ENCODE data around the gene DPYD.

DPYD gene

DNA sequence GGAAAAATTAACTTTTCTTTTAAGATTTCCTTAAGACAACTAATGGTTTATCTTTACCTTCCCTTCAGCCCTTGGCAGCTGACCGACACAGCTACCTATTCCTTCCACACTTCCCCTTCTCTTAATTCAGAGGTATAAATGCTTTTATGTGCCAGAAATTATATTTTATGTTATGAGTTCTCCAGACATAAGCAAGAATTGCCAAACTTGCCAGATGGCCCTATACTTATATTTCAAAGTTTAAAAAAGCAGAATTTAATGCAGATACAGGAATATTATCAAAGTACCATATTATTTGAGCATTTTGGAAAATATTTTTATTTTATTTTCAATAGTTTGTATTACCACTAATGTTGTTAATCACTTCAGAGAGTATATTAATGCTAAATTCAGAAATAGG is 754.2 kb downstream of the DPYD start:
- DNase-seq (ENCODE audit: extremely low read depth in 1 of 2, low read depth in 1 of 2) = no peak

DNA sequence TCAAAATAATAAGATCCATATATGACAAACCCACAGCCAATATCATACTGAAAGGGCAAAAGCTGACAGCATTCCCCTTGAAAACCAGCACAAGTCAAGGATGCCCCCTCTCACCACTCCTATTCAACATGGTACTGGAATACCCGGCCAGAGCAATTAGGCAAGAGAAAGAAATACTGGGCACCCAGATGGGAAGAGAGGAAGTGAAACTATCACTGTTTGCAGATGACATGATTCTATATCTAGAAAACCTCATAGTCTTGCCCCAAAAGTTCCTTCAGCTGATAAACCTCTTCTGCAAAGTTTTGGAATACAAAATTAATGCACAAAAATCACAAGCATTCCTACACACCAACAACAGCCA is 756.6 kb downstream of the DPYD start:
- DNase-seq (ENCODE audit: extremely low read depth in 1 of 2, low read depth in 1 of 2) = no peak

DNA sequence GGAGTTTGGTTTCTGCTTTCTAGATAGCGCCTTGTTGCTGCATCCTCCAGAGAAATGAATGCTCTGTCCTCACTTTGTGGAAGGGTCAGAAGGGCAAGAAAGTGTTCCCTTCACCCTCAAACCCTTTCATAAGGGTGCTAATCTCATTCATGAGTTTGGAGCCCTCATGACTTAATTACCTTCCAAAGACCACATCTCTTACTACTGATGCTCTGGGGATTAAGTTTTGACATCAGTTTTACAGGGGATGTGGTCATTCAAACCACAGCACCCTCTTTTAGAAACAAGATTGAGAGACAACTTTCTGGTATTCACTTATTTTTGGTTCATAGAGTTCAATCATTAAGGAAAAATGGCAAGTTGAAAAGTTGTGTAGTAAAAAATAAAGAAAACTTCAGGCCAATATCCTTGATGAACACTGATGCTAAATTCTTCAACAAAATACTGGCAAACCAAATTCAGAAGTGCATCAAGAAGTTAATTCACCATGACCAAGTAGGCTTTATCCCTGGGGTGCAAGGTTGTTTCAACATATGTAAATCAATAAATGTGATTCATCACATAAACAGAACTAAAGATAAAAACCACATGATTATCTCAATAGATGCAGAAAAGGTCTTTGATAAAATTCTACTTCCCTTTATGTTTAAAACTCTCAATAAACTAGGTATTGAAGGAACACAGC is 757.1 kb downstream of the DPYD start:
- DNase-seq (ENCODE audit: extremely low read depth in 1 of 2, low read depth in 1 of 2) = no peak

DNA sequence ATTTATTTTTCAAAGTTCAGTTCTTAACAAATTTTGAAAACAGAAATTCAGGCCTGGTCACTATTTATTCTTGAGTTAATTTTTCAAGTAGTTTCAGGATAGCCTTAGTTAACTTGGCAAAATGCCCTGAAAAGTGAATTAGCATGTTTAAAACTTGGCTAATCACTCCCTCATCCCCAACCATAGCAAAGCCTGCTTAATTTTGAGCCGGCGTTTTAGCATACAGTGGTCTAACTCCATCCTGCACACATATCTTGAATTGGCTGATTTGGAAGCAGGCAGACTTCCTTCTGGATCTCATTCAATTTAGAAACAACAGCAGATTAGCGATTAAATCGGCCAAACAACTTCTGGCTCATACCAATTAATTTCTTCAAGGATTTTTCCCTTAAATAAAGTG is 760.0 kb downstream of the DPYD start:
- DNase-seq (ENCODE audit: extremely low read depth in 1 of 2, low read depth in 1 of 2) = no peak

DNA sequence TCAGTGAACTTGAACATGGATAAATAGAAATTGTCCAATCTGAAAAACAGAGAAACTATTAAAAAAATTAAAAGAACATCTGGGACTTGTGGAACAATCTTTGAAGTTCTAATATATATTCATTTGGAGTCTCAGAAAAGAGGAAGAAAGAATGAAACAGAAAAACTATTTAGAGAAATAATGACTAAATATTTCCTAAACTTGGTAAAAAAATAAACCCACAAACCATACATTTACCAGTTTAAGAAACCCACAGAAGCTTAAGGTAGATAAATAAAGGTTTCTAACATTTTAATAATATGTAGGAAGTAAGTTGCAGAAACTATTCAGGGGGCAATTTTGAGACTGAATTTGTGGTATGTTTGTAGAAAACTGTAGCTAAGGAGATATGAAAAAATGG is 761.5 kb downstream of the DPYD start:
- DNase-seq (ENCODE audit: extremely low read depth in 1 of 2, low read depth in 1 of 2) = no peak

DNA sequence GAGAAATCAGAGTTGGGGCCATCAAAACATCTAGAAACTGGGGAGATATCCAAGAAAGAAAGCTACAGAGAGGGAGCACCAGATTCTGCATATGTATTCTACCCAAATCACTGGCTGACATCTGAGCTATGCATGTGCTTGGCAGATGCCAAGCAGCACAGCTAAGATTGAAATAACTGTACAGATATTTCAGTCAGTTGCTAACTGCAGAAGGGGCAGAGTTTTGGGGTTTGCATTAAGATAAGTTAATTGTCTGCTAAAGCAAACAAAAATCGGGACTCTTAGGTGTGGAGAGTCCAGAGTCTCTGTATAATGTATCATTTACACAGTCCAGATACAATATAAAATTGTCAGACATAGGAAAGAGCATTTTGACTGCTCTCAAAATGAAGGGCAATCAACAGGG is 762.1 kb downstream of the DPYD start:
- no peak for DNase-seq (ENCODE audit: extremely low read depth in 1 of 2, low read depth in 1 of 2)

DNA sequence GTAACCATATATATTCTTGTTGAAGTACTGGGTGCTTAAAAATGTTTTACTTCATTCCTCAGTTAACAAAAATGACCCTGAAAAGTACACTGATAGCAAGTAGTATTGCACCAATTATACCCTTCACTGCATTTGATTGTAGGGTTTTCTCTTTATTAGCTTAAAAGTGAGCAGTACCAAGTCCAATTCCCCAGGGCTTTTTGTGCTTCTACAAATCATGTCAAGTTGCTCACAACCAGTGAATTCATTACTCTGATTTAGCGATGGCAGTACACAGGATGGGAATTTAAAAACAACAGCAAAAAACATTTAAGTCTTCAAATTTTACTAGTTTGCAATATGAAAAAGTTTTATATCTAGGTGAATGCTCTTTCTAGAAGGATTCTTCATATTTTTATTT is 762.8 kb downstream of the DPYD start:
- DNase-seq (ENCODE audit: extremely low read depth in 1 of 2, low read depth in 1 of 2) = no peak

DNA sequence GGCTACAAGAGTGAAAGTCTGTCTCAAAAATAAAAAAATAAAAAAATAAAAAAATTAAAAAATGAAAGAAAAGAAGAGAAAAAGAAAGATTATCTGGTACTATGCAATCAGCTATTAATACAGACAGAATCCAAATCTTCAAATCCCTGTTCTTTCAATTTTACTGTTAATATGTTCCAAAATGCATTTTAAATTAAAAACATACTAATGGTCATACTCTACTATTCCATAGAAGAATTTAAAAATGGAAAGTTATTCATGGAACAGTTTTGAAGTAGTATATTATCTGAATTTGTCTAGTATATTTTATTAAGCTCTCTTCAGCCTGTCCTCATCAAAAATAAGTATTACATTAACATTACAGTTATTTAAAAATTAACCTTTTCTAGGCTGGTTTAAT is 769.2 kb downstream of the DPYD start:
- DNase-seq (ENCODE audit: extremely low read depth in 1 of 2, low read depth in 1 of 2) = no peak

DNA sequence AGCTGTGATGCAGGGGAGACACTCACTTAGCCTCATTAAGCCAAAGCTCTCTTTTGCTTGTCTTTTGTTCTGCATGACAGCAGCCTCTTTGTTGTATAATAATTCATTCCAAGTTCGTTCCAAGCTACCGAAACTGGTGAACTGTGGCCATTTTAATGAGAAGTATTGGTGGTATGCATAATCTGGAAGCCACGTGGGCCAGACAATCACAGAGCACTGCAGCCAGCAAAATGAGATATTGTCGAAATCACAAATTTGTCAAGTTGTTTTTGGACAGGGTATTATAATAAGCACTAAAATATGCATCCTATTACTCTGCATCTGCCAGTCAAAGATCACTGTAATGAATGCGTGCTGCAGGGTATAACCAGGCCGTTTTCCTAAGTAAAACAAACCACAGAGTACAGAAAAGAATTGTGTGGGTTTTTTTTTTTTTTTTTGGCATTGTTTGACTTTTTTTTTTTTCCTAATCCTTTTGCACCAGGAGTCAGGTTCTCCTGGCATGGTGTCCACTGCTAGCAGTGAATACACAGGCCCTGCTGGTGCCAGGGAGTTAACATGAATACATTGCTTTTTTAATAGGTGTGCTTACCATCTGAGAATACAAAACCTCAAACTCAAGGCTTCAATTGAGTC is 775.4 kb downstream of the DPYD start:
- no peak for DNase-seq (ENCODE audit: extremely low read depth in 1 of 2, low read depth in 1 of 2)

DNA sequence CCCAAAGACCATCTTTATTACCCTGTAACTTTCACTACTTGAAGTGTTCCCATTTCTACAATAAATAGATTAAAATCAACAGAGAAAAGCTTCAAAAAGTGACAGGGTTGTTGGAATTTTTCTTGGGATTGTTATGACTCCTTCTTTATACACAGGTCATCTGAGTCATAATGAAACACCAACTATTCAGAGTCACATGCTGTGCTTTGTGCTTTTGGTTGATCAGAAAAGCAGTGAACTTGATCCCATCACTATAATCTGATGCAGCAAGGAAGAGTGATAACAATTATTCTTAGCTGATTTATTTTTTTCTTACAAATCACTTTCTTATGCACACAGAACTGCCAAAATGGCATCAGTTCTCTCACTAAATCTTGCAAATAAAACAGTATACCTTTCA is 776.3 kb downstream of the DPYD start:
- no peak for DNase-seq (ENCODE audit: extremely low read depth in 1 of 2, low read depth in 1 of 2)

DNA sequence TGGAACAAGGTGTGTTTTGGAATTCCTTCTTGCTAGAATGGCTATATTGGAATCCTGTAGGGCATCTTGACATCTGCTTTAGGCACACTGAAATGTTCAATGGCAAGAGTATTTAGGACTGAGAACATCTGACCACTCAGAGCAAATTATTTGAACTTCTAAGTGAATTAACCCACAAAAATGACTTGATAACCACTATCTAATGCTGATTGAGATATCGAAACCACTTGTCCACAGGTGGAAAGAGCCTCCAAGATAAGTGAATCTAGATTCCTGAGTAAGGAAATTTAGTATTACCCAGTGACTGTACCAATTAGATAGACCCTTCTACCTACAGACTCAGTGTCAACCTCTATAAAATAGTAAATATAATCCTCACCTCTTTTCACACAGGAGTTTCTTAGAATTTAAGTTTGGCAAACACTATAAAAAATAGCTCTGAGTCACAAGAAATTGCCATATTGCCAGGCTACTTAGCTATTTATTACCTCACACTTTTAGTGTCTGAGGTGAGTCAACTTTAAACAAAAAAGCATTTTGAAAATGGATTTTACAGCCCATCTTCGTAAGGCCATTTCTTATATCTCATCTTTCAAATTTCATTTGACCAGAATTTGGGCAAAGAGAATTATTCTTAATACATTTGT is 777.5 kb downstream of the DPYD start:
- no peak for DNase-seq (ENCODE audit: extremely low read depth in 1 of 2, low read depth in 1 of 2)

DNA sequence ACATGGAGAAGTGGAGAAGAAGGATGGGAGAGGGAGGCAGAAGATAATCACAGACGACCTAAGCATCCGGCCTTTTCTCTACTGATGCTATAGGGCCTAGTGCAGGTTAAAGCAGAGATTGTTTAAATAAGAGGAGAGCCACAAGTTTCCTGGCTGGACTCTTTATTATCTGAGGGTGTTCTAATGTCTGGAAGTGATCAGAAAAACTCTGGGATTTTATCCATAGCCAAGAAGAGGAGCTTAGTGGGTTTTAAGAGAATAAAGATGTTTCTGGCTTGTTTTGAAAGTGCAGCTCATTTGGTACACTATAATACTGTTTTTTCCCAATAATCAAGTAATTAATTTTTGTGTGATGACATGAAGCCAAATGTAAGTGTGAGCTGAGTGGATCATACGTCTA is 780.2 kb downstream of the DPYD start:
- DNase-seq (ENCODE audit: extremely low read depth in 1 of 2, low read depth in 1 of 2) = no peak

DNA sequence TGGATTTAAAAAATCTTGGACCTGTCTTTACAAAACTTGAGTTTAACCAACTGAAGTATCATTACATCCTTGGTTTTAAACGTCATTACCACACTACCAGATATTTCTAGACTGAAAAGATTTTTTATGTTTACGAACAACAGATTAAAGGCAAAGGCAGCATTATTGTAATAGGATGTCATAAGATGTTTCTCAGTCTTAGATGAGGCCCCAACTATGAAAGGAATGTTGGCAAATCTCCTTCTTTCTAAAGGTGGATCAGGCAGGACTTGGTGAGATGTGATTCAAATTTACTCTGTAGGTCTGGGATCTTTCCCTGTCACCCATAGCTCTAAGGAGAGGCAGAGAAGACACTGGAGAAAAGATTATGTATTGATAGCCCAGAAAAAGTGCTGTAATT is 781.3 kb downstream of the DPYD start:
- DNase-seq (ENCODE audit: extremely low read depth in 1 of 2, low read depth in 1 of 2) = no peak

DNA sequence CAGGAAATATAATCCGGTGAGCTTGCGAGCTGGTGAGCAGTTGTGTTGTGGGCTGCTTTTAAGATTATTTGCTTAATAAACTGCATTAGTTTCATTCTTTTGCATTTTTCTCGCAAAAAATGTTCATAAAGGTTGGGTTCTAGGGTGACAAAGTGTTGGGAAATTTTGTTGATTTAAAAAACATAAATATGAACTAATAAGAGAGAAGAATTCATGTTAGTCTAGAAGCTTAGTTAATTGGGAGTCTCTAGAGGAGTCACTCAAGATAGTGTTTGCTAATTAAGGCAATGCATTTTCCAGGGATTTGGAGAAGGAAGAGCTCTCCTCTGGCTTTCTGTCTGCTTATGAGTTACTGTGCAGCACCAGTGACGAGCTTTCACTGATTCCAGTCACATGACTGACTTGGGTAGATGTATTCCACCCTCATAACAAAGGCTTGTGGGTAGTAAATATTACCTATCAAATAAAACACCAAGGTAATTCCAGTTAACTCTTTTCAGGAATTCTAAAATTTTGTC is 782.3 kb downstream of the DPYD start:
- no peak for DNase-seq (ENCODE audit: extremely low read depth in 1 of 2, low read depth in 1 of 2)

DNA sequence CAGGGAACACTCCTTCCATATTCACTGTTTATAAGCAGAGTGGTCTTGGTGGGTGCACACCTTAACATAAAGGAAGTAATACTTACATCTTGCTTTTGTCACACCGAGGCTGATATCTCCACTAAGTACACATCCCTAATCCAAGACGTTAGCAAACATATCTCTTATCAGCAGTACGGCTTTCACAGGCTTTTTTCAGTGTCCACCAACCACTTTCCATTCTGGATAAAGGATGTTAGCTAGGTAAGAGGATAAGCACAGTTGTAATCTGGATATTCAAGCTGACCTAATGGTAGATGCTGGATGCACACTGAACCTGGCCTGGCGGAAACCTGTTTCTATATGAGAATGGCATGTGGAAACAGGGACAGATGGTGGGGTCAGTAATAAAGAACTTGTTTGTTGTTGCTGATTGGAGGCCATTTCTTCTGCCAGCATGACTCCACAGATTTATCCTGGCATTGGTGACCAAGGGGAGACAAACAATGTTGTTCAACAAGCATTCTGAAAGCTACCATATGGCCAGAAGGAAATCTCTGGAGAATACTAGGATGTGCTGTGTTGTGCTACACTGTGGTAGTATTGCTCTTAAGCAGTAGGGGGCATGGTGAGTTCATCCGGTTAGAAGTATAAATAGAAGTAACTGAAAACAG is 782.8 kb downstream of the DPYD start:
- no peak for DNase-seq (ENCODE audit: extremely low read depth in 1 of 2, low read depth in 1 of 2)

DNA sequence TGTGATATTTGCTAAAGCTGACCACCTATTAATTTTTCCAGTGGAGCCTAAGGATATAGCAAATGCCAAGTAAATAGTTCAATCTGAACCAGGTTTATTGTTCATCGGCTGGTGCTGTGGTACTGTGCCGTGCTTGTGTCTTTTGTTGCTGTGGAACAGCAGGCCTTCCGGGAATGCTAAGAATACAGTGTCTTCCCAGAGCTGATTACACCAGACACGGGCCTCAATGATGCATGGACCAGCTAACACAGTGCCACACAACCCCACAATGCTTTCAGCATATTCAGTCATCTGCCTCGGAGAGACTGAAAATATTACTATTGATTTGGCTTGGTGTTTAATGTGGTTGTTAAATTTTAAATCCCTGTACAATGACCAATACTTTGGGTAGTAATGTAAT is 783.8 kb downstream of the DPYD start:
- DNase-seq (ENCODE audit: extremely low read depth in 1 of 2, low read depth in 1 of 2) = no peak

DNA sequence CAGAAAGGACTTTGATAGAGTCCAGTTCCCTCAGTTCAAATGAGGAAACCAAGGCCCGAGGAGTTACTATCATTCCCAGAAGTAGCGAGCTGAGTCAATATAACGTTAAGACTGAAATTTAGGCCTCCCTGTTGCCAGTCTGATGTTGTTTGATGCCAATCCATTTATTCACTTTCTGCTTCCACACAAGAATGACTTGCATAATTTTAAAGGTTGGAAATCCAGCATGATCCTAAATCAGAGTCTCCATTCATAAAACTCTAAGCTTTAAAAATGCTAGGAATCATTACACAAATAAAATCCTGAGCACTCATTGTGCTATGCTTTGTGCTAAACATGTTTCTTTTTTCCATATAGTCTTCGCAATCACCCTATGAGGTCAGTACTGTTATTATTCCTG is 784.9 kb downstream of the DPYD start:
- no peak for DNase-seq (ENCODE audit: extremely low read depth in 1 of 2, low read depth in 1 of 2)

DNA sequence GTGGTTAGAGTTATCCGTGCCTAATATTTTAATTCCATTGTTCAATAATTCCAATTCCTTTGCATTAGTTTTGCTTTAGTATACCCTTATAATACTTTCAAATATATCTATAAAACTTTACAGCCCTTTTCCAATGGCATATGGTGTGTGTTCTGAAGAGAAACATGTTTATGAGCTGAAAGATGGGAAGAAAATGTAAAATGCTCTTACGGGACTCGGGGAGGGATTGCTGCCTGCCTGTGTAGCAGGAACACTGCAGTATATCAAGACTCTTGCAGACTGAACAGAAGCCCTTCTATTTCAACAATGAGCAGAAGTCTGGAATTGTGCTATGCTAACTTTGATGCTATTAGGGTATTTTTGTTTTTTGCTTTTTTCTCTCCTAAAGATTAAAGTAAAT is 792.4 kb downstream of the DPYD start:
- no peak for DNase-seq (ENCODE audit: extremely low read depth in 1 of 2, low read depth in 1 of 2)

DNA sequence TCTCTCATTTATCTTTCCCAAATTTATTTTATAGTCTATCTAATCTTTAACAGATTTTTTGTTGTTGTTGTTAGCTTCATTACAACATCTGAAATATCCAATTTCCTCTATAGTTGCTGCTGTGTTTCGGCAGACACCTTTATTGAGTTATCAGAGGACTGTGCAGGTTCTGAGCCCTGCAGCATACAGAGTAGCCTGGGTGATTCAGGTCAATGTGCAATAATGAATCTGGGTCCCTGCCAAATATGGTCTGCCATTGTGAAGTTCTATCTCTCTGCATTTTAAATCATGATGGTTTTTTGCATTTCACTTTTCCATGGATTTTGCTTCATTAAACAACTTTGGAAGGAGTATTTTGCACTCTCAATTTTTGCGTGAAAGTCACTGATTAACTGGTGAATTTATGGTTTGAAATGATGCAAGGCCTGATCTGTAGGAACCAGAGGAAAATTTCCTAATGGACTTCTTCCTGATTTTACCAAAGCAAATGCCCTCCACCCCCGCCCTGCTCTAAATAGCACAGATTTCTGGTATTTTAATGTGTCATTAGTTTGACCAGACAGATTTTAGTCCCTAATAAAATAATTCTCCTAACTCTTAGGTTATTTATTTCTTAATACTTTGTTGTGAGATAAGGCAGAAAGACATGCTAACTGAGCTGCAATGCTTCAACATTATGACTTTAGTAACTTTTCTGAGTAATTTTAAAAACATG is 797.0 kb downstream of the DPYD start:
- DNase-seq (ENCODE audit: extremely low read depth in 1 of 2, low read depth in 1 of 2) = no peak

DNA sequence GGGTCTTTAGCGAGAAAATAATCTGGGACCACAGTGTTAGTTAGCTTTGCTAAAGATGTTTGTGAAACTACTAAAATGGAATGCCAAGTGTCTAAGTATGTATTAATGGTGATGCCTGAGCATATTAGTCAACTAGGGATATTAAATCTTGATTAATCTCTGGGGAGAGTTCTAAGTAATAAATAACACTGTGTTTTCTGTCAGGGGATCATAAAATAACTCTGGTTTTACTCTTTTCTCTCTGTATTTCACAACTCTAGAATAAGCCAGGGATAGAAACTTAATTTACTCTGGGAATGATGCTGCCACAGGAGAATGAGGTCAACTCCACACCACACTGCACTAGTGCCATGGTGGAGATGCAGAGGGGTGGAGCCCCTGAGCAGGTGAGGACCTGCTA is 800.0 kb downstream of the DPYD start:
- DNase-seq (ENCODE audit: extremely low read depth in 1 of 2, low read depth in 1 of 2) = no peak

All from activated CD8-positive, alpha-beta memory T cell treated with anti-CD3 and anti-CD28 coated beads for 1 hour (primary cell).